HAP-1 (cell line): Measurements from ENCODE around the gene FAM222B.

Experiments
- DNase-seq, 2 experiments: peaks; one replicate each; pipeline ENCODE4 v3.0.0-alpha.2; 2016 to 2020; ENCODE audit warnings: low spot score in 2 of 2
- H3K27me3 ChIP-seq: fragments of 250-450 bp; sonication (Bioruptor Pico); 2 replicates; pipeline ENCODE4 v1.5.1; 2020; ENCODE audit warnings: low read depth, mild to moderate bottlenecking, moderate library complexity
- H3K36me3 ChIP-seq: fragments of 250-450 bp; sonication (Bioruptor Pico); replicated peaks from 2 replicates; pipeline ENCODE4 v1.5.1; 2020; ENCODE audit warnings: mild to moderate bottlenecking
- H3K4me1 ChIP-seq: fragments of 250-450 bp; sonication (Bioruptor Pico); 2 replicates; pipeline ENCODE4 v1.5.1; 2020; ENCODE audit warnings: mild to moderate bottlenecking
- H3K4me3 ChIP-seq: fragments of 250-450 bp; sonication (Bioruptor Pico); 2 replicates; pipeline ENCODE4 v1.5.1; 2020; ENCODE audit warnings: mild to moderate bottlenecking, moderate library complexity
- H3K9me3 ChIP-seq: fragments of 250-450 bp; sonication (Bioruptor Pico); 2 replicates; pipeline ENCODE4 v1.5.1; 2020; ENCODE audit warnings: mild to moderate bottlenecking, moderate library complexity
- in situ Hi-C: fragments of 300-500 bp; cut with MboI; formaldehyde crosslinking; loops from 3 replicates; pipeline ENCODE4 v1.14.3; 2020; ENCODE audit warnings: low sequenced_read_pairs, inconsistent platforms, mixed read lengths

Gene FAM222B

DNA sequence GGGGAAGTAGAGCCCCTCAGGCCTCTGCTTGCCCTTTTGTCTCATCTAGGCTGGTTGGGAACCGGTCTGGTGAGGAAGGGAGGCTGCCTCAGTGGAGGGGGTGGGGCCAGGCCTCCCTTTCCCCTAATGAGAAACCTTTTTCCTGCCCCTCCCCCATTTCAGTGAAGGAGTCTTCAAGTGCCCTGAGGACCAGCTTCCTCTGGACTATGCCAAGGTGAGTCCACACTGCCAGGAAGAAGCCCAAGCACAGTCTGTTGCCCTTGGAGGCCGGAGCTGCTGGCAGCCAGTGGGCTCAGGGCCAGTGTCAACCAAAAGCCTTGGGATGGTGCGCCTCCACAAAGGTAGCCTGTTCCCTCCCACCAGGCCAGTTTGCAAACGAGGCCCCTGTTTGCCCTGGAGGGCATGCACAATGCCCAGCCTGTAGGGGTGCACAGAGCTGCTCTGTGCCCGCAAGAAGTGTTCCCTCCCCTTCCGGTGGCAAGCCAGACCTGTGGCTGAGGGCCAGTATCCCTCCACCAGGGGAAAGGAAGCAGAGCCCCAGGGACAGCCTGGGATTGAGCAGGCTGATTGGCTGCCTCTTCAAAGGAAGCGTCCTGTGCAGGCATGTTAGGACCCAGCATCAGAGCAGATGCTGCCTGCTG is 95.4 kb downstream of the FAM222B start:
- peaks cover 69% of the 10 kb centered on the region for H3K36me3 ChIP-seq

DNA sequence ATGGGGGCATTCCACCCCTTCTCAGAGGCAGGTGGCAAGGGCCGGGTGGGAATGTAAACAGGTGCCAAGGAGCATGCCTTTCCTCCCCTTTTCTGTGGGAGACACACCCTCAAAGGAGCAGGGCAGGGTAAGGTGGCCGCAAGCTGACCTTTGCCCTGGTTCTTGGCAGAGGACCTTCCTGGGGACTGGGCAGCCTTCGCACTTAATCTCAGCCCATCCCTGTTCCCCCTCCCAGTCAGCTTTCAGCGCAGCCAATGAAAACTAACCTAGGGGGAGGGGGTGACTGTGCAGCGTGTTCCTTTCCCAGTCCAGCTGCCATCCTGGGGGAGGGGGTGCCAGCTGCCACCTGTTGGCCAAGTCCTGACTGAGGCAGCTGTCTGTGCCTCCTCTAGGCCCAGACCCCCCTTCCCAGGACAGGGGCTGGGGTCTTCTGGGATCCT is 96.0 kb downstream of the FAM222B start:
- Histone ChIP-seq H3K9me3 (no peaks in the 10 kb centered on the region), H3K27me3 (no peaks in the 10 kb centered on the region), H3K4me3 (no peak overlapping the region), H3K36me3 (peaks cover 67% of the 10 kb centered on the region), H3K4me1 (peaks cover 18% of the 10 kb centered on the region)
- no peak for DNase-seq
- in situ Hi-C loops, result no loop called here

More for the DNA sequence above, 95.4 kb downstream of the FAM222B start:
- H3K9me3 ChIP-seq, result no peaks in the 10 kb centered on the region
- no peak for DNase-seq
- no peaks in the 10 kb centered on the region for H3K27me3 ChIP-seq
- in situ Hi-C loops, result no loop called here
- no peak overlapping the region for H3K4me3 ChIP-seq
- H3K4me1 ChIP-seq, result peaks cover 18% of the 10 kb centered on the region

DNA sequence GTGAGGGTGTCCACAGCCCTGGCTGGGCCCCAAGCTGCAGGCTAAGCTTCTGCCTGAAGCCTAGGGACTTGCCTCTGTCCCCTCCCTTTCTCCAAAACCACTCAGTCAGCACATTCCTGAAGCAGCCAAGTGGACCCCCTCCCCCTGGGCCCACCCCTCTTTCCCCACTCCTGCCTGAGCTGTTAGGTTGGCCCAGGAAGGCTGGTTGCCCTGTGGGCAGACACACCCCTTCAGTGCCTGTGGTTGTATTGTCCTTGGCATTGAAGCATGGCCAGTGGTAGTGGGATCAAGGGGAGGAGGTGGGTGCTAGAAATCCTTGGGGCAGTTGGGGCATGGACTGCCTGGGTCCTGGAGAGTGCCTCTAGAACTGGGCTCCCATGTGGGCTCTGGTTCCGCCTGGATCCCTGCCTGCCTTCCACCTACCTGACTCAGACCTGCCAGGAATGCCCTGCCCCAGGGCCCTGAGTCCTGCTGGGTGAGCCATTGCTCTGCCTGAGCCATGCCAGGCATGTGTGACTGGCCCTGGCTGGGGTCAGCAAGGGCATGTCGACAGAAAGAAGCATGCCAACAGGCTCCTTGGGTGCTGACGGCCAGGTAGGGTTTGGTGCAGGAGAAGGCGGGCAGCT is 96.7 kb downstream of the FAM222B start:
- in situ Hi-C loops, result no loop called here
- peaks cover 60% of the 10 kb centered on the region for H3K36me3 ChIP-seq
- peak overlapping the region; percentile 88 for H3K4me3 ChIP-seq
- DNase-seq, result no peak
- H3K9me3 ChIP-seq, result no peaks in the 10 kb centered on the region
- H3K4me1 ChIP-seq, result peaks cover 18% of the 10 kb centered on the region
- H3K27me3 ChIP-seq, result no peaks in the 10 kb centered on the region

DNA sequence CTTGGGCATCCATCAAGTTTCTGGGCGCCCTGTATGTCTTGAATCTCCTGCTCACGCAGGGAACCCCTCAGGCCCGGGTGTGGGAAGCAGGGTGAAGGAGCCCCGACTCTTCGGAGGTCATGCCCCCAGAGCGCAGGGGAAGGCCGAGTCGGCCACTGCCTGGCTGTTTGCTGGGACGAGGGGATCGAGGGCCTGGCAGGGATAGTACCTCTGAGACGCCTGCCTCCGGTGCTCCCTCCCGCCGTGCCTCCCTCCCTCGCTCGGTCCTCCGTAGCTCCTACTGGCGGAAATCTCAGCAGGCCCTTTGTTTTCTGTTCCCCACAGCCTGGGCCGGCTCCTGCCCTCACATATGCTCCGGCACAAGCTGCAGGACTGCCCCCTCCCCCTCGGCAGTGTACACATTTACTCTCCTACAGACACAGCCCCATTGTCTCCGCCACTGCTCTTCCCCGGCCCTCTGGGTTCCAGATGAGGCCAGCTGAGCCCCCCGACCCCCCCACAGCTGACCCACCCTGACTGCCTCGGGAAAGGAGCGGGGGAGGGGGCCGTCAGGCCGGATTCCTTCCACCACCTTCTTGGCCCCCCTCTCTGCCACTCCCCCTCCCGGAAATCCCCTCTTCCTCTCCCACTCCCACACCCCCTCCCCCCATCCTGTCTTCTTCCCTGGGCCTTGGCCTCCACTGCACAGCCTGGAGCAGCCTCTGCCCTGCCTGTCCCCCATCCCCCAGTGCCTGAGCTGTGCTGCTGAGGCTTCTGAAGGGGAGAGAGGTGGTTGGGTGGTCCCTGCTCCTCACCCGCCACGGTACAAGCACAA is 97.4 kb downstream of the FAM222B start:
- H3K27me3 ChIP-seq, result no peaks in the 10 kb centered on the region
- peaks cover 18% of the 10 kb centered on the region for H3K4me1 ChIP-seq
- in situ Hi-C loops, result no loop called here
- H3K9me3 ChIP-seq, result no peaks in the 10 kb centered on the region
- peak overlapping the region; percentile 88 for H3K4me3 ChIP-seq
- peak; percentile 74 to 86 for DNase-seq
- peaks cover 52% of the 10 kb centered on the region for H3K36me3 ChIP-seq

DNA sequence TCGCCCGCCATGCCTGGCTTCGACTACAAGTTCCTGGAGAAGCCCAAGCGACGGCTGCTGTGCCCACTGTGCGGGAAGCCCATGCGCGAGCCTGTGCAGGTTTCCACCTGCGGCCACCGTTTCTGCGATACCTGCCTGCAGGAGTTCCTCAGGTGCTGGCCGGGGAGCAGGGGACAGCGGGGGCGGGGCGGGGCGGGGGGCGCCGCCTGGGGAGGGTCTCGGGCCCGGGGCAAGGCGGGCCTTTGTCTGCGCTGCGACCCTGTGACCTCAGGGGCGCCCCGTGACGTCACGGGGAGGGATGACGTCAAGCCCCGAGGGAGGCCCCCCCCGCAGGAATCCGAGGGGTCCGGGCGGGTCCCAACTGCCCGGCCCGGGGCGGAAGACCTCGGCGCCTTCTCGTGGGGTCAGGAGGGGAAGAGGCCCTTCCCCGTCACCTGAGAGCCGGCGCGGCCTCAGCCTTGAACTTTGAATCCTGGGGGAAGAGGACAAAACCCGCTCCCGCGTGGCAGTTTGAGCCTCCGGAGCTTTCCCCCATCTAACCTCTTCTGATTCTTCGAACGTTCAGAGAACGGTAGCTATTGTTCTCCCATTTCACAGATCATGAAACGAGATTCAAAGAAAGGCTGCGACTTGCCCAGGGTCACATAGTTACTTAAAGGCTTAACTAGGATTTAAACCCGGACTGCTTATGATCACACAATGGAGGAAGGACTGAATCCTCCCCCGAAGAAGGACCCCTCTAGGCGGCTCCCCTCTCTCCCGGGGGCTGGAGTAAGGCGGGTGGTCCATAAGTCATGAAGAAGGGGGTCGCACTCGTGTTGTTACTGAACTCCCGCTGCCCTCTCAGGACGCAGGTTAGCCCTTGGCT is 98.3 kb downstream of the FAM222B start:
- Histone ChIP-seq H3K27me3 (no peaks in the 10 kb centered on the region), H3K4me3 (peak overlapping the region; percentile 88), H3K4me1 (peaks cover 18% of the 10 kb centered on the region), H3K9me3 (no peaks in the 10 kb centered on the region), H3K36me3 (peaks cover 45% of the 10 kb centered on the region)
- DNase-seq, result peak; percentile 44 to 74
- in situ Hi-C loops, result no loop called here

DNA sequence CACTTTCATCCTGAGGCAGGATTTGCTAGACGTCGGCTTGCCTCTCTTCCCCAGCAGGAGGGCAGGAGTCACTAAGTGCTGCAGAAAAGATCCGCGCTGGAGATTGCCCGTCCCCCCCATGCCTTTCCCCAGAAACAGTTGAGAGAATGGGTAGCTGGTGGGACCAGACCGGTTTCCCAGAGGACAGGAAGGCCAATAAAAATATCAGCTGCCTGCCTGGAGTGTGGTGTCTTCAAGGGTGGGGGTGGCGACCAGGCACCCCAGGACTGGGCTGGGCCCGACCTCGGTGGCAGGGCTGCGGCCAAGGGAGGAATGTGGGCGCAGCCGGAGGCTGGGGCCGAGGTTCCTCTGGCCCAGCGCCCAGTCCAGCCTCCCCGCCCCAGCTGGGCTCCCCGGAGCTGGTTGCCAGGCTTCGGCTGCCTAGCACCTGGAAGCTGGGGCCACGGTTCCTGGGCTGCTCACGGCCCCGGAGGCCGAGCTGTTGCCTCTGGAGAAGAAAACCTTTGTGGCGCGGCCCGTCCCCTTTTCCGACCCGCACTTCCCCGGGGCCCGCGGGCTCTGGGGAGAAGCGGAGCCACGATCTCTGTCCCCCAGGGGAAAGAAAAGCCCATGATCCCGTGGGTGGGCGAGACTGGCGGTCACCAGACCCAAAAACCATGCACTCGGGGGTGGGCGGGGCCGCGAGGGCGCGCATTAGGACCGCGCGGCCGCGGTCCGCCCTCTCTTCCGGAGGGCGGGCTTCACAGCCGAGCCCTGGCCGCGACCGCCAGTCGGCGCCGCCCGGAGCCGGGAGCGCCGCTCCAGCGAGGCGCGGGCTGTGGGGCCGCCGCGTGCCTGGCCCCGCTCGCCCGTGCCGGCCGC is 99.1 kb downstream of the FAM222B start, which contains the start of gene TRAF4:
Gene TRAF4, plus strand, starts transcription at position 769 of the 861 bp plus-strand sequence. CDS start 102 bp downstream, outside the sequence.
- H3K27me3 ChIP-seq, result no peaks in the 10 kb centered on the region
- in situ Hi-C loops, result no loop called here
- H3K9me3 ChIP-seq, result no peaks in the 10 kb centered on the region
- peaks cover 36% of the 10 kb centered on the region for H3K36me3 ChIP-seq
- peaks cover 18% of the 10 kb centered on the region for H3K4me1 ChIP-seq
- DNase-seq, result peak; percentile 87 to 89
- peak within 1 kb of the TSS; percentile 88 for H3K4me3 ChIP-seq

DNA sequence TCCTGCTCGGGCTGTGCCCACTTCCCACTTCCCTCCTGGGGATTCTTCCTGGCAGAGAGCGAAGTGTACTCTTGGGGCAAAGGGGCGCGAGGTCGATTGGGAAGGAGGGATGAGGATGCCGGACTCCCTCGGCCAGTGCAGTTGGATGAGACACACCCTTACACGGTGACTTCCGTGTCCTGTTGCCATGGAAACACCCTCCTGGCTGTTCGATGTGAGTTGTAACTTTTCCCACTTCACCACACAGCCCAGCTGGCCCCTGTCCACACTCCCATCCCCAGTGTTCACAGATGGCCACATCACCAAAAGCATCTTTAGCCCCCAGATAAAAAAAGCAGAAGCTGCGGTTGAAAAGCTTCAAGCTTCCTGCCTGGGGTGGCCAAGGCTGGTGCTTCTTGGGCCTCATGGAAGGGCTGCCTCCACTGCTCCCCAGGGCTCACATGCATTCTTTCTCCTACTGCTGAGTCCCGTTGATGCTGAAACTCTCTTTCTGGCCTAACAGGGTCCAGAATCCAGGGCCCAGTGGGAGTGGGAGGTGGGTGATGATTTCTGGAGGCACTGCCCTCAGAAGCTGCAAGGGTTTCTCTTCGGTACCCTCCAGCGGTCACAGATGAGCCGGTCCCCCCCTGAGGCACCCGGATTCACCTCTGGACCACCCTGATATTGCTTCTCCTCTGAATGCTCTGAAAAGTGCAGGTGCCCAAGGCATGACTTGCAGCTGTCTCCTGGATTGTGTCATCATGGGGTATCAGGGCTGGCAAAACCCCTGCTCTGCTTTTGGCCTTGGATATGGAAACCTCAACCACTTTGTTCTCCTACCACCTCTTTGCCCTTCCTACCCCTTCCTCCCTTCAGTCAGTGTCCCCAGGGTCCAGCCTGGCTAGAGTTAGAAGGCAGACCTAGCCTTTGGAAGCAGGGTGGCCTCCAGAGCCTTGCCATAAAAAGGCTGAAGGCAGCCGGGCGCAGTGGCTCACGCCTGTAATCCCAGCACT is 100.9 kb downstream of the FAM222B start:
- DNase-seq, result no peak
- Histone ChIP-seq H3K27me3 (no peaks in the 10 kb centered on the region), H3K4me3 (no peak overlapping the region), H3K36me3 (peaks cover 18% of the 10 kb centered on the region), H3K9me3 (no peaks in the 10 kb centered on the region), H3K4me1 (peaks cover 18% of the 10 kb centered on the region)
- in situ Hi-C loops, result no loop called here

DNA sequence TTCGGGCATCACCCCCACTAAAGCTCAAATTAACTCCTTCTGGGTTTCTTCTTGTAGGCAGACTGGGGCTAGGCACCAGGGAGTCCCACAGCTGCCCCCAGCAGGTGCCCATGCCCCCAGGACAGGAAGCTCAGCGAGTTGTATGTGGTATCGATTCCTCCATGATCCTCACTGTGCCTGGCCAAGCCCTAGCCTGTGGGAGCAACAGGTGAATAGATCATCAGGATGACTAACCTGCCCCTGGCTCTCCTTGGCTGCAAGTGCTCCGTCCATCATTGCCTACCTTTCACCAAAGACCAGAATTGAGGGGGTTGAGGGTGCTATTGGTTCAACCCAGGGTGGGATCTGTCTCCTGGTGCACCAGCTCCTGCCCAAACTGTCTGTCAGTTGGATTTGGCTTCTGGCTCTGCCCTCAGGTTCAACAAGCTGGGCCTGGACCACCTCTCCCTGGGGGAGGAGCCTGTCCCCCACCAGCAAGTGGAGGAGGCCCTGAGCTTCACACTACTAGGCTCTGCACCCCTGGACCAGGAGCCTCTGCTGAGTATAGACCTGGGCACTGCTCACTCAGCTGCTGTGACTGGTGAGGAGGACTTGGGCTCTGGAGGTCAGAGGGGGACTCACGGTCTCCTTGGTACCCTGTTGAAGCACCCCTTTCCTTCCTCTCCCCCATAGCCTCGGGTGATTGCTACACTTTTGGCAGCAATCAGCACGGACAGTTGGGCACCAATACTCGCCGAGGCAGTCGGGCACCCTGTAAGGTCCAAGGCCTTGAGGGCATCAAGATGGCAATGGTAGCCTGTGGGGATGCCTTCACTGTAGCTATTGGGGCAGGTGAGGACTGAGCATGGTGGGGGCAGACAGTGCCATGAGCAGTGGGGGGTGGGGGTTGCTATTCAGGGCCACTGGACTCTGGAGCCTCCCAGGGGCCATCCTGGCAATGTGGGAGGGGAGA is 101.9 kb downstream of the FAM222B start:
- H3K36me3 ChIP-seq, result peaks cover 8% of the 10 kb centered on the region
- no peak overlapping the region for H3K4me3 ChIP-seq
- peaks cover 14% of the 10 kb centered on the region for H3K4me1 ChIP-seq
- in situ Hi-C loops, result no loop called here
- H3K9me3 ChIP-seq, result no peaks in the 10 kb centered on the region
- no peaks in the 10 kb centered on the region for H3K27me3 ChIP-seq
- DNase-seq, result no peak

DNA sequence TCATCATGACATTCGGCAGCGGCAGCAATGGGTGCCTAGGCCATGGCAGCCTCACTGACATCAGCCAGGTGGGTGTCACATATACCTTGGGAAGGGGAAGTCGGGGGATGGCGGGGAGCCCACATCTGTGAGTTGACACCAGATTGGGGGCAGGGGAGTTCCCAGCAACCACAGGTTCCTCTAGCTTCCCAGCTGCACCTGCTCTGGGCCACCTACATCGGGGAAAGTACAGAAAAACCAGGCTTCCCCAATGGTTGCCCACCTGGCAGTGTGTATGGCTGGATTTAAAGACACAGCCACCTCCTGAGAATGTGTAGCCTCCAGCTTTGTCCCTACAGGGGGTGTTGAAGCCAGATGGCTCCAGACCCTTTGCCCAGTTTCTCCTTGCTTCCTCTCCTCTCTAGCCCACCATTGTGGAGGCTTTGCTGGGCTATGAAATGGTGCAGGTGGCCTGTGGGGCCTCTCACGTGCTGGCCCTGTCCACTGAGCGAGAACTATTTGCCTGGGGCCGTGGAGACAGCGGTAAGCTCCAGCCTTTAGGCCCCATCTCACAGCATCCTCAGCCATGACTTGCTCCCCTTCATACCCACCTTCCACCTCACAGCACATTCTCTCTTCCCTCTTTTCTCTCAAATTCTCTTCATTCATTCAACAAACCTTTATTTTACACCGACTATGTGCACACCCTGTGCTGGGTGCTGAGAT is 103.8 kb downstream of the FAM222B start:
- no peak for DNase-seq
- Histone ChIP-seq H3K4me3 (no peak overlapping the region), H3K27me3 (no peaks in the 10 kb centered on the region), H3K36me3 (peaks cover 5% of the 10 kb centered on the region), H3K9me3 (no peaks in the 10 kb centered on the region), H3K4me1 (peaks cover 11% of the 10 kb centered on the region)
- in situ Hi-C loops, result no loop called here

DNA sequence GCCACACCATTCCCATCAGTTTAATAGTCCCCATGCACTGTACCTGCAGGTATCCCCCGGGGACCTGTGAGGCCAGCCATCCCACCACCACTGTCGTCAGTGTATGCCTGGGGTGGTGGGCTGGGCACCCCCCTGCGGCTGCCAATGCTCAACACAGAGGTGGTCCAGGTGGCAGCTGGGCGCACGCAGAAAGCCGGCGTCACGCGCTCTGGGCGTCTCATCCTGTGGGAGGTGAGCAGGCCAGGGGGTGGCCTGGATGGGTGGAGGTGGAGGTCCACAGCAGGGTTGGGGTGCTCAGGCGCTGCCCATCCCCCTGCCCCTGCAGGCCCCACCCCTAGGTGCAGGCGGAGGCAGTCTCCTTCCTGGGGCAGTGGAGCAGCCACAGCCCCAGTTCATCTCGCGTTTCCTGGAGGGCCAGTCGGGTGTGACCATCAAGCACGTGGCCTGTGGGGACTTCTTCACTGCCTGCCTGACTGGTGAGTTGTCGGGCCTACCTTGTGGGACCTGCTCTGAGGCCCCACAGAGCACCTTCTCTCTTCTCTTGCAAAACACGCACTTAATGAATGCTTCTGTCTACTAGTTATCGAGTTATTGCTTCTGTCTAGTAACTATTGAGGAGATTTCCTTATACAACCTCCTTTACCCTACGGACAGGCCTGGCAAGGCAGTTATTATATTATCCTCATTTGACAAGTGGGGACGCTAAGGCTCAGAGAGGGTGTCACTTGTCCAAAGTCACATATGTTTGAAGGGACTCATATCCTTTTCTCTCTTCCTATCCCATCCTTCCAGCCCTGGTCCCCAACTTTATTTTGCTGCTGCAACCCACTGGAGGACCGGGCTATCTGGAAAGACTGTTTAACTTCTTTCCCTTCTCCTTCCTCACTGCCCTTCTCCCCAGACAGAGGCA is 104.6 kb downstream of the FAM222B start:
- in situ Hi-C loops, result no loop called here
- Histone ChIP-seq H3K36me3 (peaks cover 5% of the 10 kb centered on the region), H3K9me3 (no peaks in the 10 kb centered on the region), H3K27me3 (no peaks in the 10 kb centered on the region), H3K4me1 (peaks cover 12% of the 10 kb centered on the region), H3K4me3 (no peak overlapping the region)
- no peak for DNase-seq
